ENCODE results near the gene FBXL20.

FBXL20 gene

GRCh38 chr17:39243155-39243554 is 158.3 kb downstream of the FBXL20 start:
- no peak for DNase-seq (ENCODE audit: low read depth)
- H3K4me3 ChIP-seq (ENCODE audit: low read depth, low read length), result no peak overlapping the region
- TF ChIP-seq CTCF (IDR thresholded peaks at IDR 0.05; ENCODE audit: insufficient read depth, low read depth, low read length, missing control alignments), result no peak

- no peak for TF ChIP-seq CTCF (IDR thresholded peaks at IDR 0.05; ENCODE audit: insufficient read depth, low read depth, low read length, missing control alignments)
- no peak overlapping the region for H3K4me3 ChIP-seq (ENCODE audit: low read depth, low read length)
- DNase-seq (ENCODE audit: low read depth), result no peak
These were observed 160.8 kb downstream of the FBXL20 start for GRCh38 chr17:39240631-39241030.

- peak; percentile 77 for TF ChIP-seq CTCF (IDR thresholded peaks at IDR 0.05; ENCODE audit: insufficient read depth, low read depth, low read length, missing control alignments)
- DNase-seq (ENCODE audit: low read depth), result peak; percentile 72
- no peak overlapping the region for H3K4me3 ChIP-seq (ENCODE audit: low read depth, low read length)
These were observed 161.6 kb downstream of the FBXL20 start for GRCh38 chr17:39239640-39240314.

GRCh38 chr17:39238311-39238972 is 163.0 kb downstream of the FBXL20 start:
- H3K4me3 ChIP-seq (ENCODE audit: low read depth, low read length), result no peak overlapping the region
- TF ChIP-seq CTCF (IDR thresholded peaks at IDR 0.05; ENCODE audit: insufficient read depth, low read depth, low read length, missing control alignments), result no peak
- DNase-seq (ENCODE audit: low read depth), result peak; percentile 42

GRCh38 chr17:39237586-39237985 is 163.8 kb downstream of the FBXL20 start:
- TF ChIP-seq CTCF (IDR thresholded peaks at IDR 0.05; ENCODE audit: insufficient read depth, low read depth, low read length, missing control alignments), result no peak
- no peak overlapping the region for H3K4me3 ChIP-seq (ENCODE audit: low read depth, low read length)
- no peak for DNase-seq (ENCODE audit: low read depth)

- DNase-seq (ENCODE audit: low read depth), result no peak
- no peak for TF ChIP-seq CTCF (IDR thresholded peaks at IDR 0.05; ENCODE audit: insufficient read depth, low read depth, low read length, missing control alignments)
- H3K4me3 ChIP-seq (ENCODE audit: low read depth, low read length), result no peak overlapping the region
These were observed 164.4 kb downstream of the FBXL20 start for GRCh38 chr17:39236981-39237441.

Measured in GM12865 (cell line).